Subcutaneous abdominal adipose tissue (tissue), 5 donors: Measurements from ENCODE around the gene CNTNAP2.
"Not testable (repeated sequence)": the region's sequence is repeated elsewhere in the genome, so short reads cannot be mapped to it uniquely, and the experiment has no call there.

Experiments used
- H3K27ac ChIP-seq: one replicate; pipeline ENCODE4 v1.7.0; 2013; ENCODE audit warnings: low read depth, mild to moderate bottlenecking, inconsistent platforms, low read length, moderate library complexity
- H3K27me3 ChIP-seq, 5 donors: one replicate each; pipeline ENCODE4 v1.7.0; 2013; ENCODE audit warnings: low read length in 5 of 5, inconsistent platforms in 1 of 5; ENCODE audit not compliant: control insufficient read depth in 5 of 5, insufficient read depth in 4 of 5
- H3K36me3 ChIP-seq, 5 donors: one replicate each; pipeline ENCODE4 v1.7.0; 2013; ENCODE audit warnings: low read length in 5 of 5; ENCODE audit not compliant: control insufficient read depth in 5 of 5, insufficient read depth in 5 of 5
- H3K4me1 ChIP-seq, 5 donors: one replicate each; pipeline ENCODE4 v1.7.0; 2013; ENCODE audit warnings: low read length in 5 of 5, mild to moderate bottlenecking in 3 of 5, moderate library complexity in 1 of 5; ENCODE audit not compliant: control insufficient read depth in 5 of 5, insufficient read depth in 5 of 5
- H3K4me3 ChIP-seq, 5 donors: one replicate each; pipeline ENCODE4 v1.7.0; 2013; ENCODE audit warnings: low read length in 5 of 5, low read depth in 1 of 5
- H3K9ac ChIP-seq, 5 donors: one replicate each; pipeline ENCODE4 v1.7.0; 2013; ENCODE audit warnings: low read length in 5 of 5, mild to moderate bottlenecking in 4 of 5, moderate library complexity in 3 of 5
- H3K9me3 ChIP-seq, 5 donors: one replicate each; pipeline ENCODE4 v1.7.0; 2013; ENCODE audit warnings: low read length in 5 of 5; ENCODE audit not compliant: control insufficient read depth in 5 of 5
- donor health status: healthy.
- donor health status: healthy.
- donor health status: healthy.
- donor health status: healthy.
- donor health status: healthy.

Gene CNTNAP2

GRCh38 chr7:146208492-146208891, 91.9 kb downstream of the CNTNAP2 start:
- H3K4me3 ChIP-seq: no peak overlapping the region
- H3K27me3 ChIP-seq: no peaks in the 10 kb centered on the region
- H3K4me1 ChIP-seq: no peaks in the 10 kb centered on the region

GRCh38 chr7:146214842-146215241, 98.2 kb downstream of the CNTNAP2 start:
- H3K4me1 ChIP-seq: no peaks in the 10 kb centered on the region
- no peak overlapping the region for H3K9ac ChIP-seq
- no peaks in the 10 kb centered on the region for H3K27me3 ChIP-seq
- no peak overlapping the region for H3K4me3 ChIP-seq
- H3K27ac ChIP-seq: no peak overlapping the region
- no peaks in the 10 kb centered on the region for H3K9me3 ChIP-seq
- H3K36me3 ChIP-seq: no peaks in the 10 kb centered on the region

More at GRCh38 chr7:146208492-146208891, 91.9 kb downstream of the CNTNAP2 start:
- H3K9ac ChIP-seq: no peak overlapping the region
- no peaks in the 10 kb centered on the region for H3K36me3 ChIP-seq
- H3K9me3 ChIP-seq: no peaks in the 10 kb centered on the region
- no peak overlapping the region for H3K27ac ChIP-seq

GRCh38 chr7:146216396-146217041, 99.9 kb downstream of the CNTNAP2 start:
- Histone ChIP-seq H3K4me3 (no peak overlapping the region), H3K27me3 (no peaks in the 10 kb centered on the region), H3K4me1 (no peaks in the 10 kb centered on the region), H3K27ac (no peak overlapping the region), H3K36me3 (no peaks in the 10 kb centered on the region), H3K9me3 (no peaks in the 10 kb centered on the region), H3K9ac (no peak overlapping the region)

GRCh38 chr7:146223851-146224250, 107.2 kb downstream of the CNTNAP2 start:
- Histone ChIP-seq H3K4me1 (no peaks in the 10 kb centered on the region), H3K36me3 (no peaks in the 10 kb centered on the region), H3K9me3 (no peaks in the 10 kb centered on the region), H3K4me3 (no peak overlapping the region), H3K27me3 (no peaks in the 10 kb centered on the region), H3K9ac (no peak overlapping the region), H3K27ac (no peak overlapping the region)

- H3K4me1 ChIP-seq: no peaks in the 10 kb centered on the region
- no peaks in the 10 kb centered on the region for H3K9me3 ChIP-seq
- no peaks in the 10 kb centered on the region for H3K27me3 ChIP-seq
- no peaks in the 10 kb centered on the region for H3K36me3 ChIP-seq
- no peak overlapping the region for H3K27ac ChIP-seq
- H3K9ac ChIP-seq: no peak overlapping the region
- no peak overlapping the region for H3K4me3 ChIP-seq
Observed at GRCh38 chr7:146232604-146233003, 116.0 kb downstream of the CNTNAP2 start.

- H3K9ac ChIP-seq: no peak overlapping the region
- no peaks in the 10 kb centered on the region for H3K9me3 ChIP-seq
- no peaks in the 10 kb centered on the region for H3K36me3 ChIP-seq
- H3K27ac ChIP-seq: no peak overlapping the region
- H3K4me1 ChIP-seq: no peaks in the 10 kb centered on the region
- H3K4me3 ChIP-seq: no peak overlapping the region
- no peaks in the 10 kb centered on the region for H3K27me3 ChIP-seq
Observed at GRCh38 chr7:146235195-146235594, 118.6 kb downstream of the CNTNAP2 start.

GRCh38 chr7:146242661-146243060, 126.1 kb downstream of the CNTNAP2 start:
- Histone ChIP-seq H3K9ac (no peak overlapping the region), H3K27me3 (no peaks in the 10 kb centered on the region), H3K4me3 (no peak overlapping the region), H3K36me3 (no peaks in the 10 kb centered on the region), H3K9me3 (no peaks in the 10 kb centered on the region), H3K27ac (no peak overlapping the region), H3K4me1 (no peaks in the 10 kb centered on the region)

GRCh38 chr7:146247991-146248390, 131.4 kb downstream of the CNTNAP2 start:
- H3K9me3 ChIP-seq, H3K4me1 ChIP-seq, H3K9ac ChIP-seq, H3K27ac ChIP-seq, H3K4me3 ChIP-seq, H3K27me3 ChIP-seq, H3K36me3 ChIP-seq: not testable (repeated sequence)

- H3K27me3 ChIP-seq, H3K9ac ChIP-seq, H3K27ac ChIP-seq, H3K9me3 ChIP-seq, H3K4me1 ChIP-seq, H3K36me3 ChIP-seq, H3K4me3 ChIP-seq: not testable (repeated sequence)
Observed at GRCh38 chr7:146248744-146249143, 132.1 kb downstream of the CNTNAP2 start.

- no peaks in the 10 kb centered on the region for H3K27me3 ChIP-seq
- no peaks in the 10 kb centered on the region for H3K36me3 ChIP-seq
- no peaks in the 10 kb centered on the region for H3K4me1 ChIP-seq
- peaks cover 0 to 7% (median 0%) of the 10 kb centered on the region in 5 donors for H3K9me3 ChIP-seq
- no peak overlapping the region for H3K9ac ChIP-seq
- H3K4me3 ChIP-seq: no peak overlapping the region
- no peak overlapping the region for H3K27ac ChIP-seq
Observed at GRCh38 chr7:146249272-146249671, 132.7 kb downstream of the CNTNAP2 start.

- Histone ChIP-seq H3K4me1 (no peaks in the 10 kb centered on the region), H3K9me3 (peaks cover 0 to 9% (median 0%) of the 10 kb centered on the region in 5 donors), H3K27me3 (no peaks in the 10 kb centered on the region), H3K4me3 (no peak overlapping the region), H3K9ac (no peak overlapping the region), H3K27ac (no peak overlapping the region), H3K36me3 (no peaks in the 10 kb centered on the region)
Observed at GRCh38 chr7:146255609-146256008, 139.0 kb downstream of the CNTNAP2 start.
